Stimulated activated CD4-positive, alpha-beta T cell treated with anti-CD3 and anti-CD28 coated beads, Interleukin-2, amount 100 ng/mL, for 24 hours (primary cell): ENCODE results near the gene PRDX2.
A peak's percentile ranks its signal among the peaks of the same experiment; 100 is the strongest.

Experiments used
- DNase-seq, 2 donors: peaks; one replicate each; pipeline ENCODE4 v3.0.0-alpha.2; 2020

The PRDX2 gene

DNA sequence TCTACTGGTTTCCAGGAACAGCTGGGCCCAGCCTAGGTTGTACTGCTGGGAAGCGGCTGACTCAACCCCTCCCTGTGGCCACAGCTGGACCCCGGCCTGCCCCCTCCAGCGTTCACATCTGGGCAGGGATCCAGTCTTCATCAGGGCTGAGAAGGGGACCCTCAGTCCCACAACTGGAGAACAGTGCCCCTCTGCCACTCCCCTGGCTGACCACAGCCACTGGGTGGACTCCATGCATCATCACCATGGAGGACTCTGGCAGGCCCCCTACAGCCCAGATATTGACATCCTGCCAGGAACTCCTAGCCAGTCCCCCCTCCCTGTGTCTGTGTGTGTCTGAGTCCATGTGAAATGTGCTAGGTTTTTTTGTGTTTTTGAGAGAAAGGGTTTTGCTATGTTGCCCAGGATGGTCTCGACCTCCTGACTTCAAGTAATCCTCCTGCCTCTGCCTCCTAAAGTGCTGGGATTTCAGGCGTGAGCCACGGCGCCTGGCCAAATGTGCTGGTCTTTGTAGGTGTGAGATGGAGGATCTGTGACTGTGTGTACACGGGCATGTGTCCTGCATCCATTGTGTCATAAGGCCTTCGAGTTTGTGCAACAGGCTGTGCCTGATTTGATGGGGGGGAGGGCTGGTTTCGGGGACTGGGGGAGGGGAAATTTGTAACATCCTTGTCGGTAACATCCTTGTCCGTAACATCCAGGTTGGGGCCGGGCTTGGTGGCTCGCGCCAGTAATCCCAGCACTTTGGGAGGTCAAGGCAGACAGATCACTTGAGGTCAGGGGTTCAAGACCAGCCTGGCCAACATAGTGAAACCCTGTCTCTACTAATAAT lies 22.2 kb downstream of the PRDX2 start:
- no peak for DNase-seq

DNA sequence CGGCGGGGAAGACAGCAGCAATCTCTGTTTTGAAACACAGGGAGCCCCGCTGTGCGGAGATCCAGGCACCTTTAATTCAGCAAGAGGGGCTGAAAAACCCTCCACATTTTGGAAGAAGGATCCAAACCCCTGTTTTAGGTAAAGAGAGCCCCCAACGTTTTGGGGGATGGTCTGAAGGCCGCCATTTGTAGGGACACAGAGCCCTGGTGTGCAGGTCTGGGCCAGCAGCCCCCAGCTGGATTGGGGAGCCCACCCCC lies 22.8 kb downstream of the PRDX2 start:
- no peak for DNase-seq

DNA sequence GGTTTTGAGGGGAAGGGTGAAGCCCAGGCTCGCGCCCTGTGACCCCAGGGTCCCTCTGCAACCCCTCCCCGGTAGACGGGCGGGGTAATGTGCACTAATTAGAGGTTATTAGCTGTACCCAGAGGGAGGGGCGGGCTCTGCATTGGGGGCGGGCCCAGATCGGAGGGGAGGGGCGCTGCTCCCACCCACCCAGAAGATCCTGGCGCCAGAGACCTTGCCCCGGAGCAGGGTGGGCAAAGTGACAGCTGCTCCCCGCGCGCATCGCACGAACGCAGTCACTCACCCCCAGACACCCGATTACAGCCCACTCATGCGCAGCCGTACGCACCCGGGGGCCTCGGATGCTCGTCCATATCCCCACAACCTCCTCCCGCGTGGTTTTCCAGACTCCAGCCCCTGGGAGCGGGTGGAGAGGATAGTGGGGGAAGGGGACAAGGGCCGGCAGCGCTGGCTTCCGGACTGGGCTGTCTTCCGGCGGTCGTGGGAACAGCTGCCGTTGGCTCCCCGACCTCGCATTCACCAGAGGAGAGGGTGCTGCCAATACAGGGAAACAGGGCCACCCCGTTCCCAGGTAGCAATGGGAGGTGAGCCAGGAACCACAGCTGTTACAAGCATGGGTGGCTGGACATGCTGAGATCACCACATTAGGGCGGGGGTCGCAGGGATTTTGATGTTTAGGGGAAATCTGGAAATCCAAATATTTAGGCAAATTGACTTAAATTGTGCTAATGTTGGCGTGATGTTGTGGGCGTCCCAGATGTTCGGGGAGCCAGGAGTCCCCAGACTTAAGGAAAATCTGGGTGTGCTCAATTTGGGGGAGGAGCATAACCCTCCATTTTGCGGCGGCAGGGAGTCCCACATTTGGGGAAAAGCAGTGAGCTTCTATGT lies 23.3 kb downstream of the PRDX2 start:
- peak; percentile 48 to 57 for DNase-seq

DNA sequence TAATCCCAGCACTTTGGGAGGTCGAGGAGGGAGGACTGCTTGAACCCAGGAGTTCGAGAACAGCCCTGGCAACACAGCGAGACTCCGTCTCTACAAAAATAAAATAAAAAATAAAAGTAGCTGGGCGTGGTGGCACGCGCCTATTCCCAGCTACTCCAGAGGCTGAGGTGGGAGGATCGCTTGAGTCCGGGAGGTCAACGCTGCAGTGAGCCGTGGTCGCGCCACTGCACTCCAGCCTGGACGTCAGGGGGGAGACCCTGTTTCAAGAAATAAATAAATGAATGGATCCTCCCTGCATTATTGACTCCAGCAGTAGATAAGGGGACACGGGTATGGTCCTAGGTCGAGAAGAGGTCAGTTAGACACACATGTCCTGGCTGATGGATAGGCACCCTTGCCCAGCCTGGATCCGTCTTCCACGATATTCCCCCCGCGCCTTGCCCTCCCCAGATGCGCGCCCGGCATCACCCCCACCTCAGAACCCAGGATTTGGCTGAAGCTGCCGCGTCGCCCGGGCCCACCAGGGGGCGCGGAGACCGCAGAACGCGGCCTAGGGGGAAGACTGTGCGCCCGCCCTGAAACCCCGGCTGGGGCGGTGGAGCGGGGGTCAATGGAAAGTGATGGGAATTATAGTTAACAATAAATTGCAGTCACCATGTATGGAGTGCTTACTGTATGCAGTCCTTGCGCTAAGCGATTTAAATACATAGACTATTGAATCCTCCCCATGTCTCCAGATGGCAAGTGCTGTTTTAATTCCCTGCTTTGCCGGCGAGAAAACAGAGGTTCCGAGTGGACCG lies 24.2 kb downstream of the PRDX2 start:
- peak; percentile 88 to 90 for DNase-seq

DNA sequence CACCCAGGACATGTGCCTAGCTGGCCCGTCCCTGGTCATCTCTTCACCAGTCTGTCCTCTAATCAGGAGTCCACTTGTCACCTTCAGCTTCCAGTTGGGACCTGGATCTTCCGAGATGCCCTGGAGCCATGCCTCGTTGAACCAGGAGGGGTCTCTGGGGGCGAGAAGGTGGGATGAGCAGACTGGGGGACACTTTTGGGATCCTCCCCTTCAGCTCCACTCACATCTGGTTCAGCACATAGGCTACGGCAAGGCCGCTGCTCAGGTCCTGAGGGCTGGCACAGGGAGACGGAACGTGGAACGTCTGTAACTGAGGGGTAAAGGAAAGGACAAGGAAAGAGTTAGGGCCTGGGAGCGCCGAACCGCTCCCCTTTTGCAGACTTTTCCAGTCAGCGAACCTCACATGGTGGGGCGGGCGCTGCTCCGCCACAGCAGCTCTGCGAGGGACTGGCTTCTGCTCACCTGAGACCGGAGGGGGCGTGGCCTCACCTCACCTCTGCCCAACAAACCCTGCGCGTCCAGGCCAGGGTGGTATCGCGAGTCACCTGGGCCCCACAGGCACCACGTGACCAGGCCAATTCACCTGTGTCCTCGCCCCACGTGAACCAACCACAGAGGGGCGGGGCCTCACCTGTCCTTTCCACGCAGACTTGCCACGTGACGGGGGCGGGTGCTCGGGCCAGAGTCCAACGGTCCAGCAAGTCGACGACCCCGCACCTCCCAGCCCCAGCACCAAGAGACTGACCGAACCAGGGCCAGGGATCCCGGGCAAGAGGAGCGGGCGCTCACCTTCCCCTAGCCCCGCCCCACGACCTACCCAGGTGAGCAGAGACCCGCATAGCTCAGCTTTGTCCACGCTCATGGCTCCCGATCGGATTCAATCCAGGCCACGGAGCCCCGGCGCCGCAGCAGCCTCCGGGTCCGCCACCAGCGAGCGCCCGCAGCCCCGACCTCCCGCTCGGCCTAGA lies 26.7 kb downstream of the PRDX2 start, which contains the start of gene HOOK2:
Gene HOOK2 (minus strand): TSS at position 965 of the 968 bp plus-strand sequence. CDS start 103 bp downstream, at position 862.
- DNase-seq, result peak in 1 of 2 donors; percentile 34

DNA sequence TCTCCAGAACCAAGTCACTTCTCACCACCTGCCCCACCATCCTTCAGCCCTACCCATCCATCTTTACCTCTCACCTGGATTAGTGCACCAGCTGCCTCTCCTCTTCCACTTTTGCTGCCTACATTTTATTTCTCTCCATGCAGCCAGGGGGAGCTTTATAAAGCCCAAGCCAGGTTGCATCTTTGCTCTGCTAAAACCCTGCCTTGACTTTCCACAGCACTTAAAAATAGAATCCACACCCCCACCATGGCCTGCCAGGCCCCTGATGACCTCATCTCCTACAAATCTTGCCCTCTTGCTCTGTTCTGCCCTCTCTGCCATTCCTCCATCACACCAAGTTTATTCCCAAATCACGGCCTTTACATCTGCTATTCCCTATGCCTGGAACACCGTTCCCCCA lies 28.0 kb downstream of the PRDX2 start:
- DNase-seq, result no peak

DNA sequence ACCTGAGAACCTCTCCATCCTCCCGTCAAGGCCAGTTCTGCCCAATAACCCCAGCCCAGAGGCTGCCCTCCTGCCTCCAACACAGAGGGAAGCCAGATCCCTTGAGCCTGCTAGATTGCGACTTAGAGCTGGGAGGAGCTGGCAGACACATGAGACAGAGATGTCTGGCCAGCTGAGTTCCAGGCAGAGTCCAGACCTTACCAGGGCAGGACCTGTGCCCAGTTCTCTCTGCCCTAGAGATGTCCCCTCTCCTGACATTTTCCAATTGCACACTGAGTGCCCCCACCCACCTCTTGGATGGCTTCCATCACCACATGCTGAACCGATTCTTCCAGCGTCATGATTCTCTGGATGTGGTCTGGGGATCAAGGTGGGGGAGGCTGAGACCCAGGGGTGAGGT lies 29.3 kb downstream of the PRDX2 start:
- no peak for DNase-seq

DNA sequence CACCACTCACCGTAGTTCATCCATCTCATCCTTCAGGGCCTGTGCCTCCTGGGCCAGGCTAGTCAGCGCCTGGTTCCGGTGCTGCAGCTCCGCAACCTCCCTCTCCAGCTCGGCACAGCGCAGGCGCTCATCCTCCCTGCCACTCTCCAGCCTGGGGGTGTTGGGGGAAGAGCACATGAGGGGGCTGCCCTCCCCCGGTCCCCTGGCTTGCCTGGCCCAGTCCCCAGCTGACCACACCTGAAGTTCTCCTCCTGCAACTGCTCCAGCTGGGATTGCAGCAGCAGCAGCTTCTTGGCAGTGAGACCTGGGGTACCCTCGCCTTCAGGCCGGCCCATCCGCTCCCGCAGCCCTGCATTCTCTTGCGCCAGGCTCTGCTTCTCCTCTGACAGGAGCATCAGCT lies 30.7 kb downstream of the PRDX2 start:
- DNase-seq, result no peak

DNA sequence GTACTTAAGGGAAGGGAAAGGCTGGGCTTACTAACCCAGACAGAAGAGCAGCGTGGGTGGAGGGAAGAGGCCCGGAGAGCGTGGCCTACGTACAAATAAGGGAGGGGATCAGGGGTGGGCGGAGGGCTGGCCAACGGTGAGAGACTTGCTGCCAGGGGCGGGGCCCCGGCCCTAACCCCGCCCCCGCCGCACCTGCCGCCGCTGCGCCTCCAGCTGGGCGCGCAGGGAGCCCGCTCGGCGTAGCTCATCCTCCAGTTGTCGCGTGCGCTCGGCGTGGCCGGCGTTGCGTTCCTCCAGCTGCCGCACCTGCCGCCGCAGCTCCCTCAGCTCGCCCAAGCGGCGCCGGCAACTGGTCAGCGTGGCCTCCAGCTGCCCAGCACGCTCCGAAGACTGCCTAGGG lies 31.9 kb downstream of the PRDX2 start:
- DNase-seq, result peak; percentile 65 to 69

DNA sequence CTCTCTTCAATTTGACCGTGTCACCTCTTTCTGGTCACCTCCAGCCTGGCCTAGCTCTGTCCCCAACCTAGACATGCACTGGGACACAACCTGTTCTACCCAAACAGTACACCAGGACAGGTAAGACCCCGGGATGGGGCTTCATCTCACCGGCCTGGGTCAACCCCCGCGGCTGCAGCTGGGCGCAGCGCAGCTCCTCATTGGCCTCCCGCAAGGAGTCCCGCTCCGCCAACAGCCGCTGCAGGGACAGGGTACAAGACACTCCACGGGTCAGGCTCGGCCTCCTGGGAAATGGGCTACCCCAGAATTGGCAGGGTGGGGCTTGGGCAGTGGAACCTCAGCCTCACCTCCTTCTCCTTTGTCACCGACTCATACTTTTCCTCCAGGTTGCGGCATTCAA lies 33.9 kb downstream of the PRDX2 start:
- no peak for DNase-seq

DNA sequence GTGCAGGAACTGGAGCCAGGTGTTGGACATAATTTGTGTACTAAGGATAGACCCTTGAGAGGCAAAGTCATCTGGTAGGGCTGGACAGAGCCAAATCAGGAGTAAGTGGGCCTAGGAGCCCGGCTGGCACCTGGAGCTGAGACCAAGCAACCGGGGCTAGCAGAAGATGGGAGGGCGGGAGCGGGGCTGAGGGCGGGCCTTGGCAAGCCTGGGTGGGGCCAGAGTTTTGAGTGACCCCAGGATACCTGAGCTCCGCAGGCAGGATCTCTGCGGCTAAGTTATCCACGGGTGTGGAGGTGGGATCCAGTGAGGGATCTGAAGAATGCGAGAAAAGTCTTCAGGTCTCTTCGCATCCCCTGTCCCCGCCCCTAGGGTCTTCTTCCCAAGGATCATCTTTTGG lies 34.5 kb downstream of the PRDX2 start:
- no peak for DNase-seq

DNA sequence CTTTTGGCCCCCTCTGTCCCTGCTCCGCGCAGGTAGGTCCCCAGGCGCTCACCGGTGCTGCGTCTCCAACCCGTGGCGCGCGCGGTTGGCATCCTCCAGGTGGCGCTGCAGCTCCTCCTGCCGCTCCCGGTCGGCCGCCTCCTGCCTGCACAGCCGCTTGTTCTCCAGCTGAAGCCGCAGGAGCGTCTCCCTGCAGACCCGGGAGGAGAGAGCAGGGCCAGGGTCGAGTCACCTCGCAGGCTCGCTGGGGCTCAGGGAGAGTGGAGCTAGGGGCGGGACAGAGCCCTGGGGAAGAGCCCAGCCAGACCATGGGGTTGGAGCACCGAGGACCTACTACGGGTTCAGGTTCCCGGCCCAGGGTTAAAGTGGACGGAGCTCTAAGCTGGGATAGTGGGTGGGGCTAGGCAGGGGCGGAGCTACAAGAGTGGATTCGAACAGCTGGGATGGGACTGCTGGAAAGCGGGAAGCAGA lies 35.5 kb downstream of the PRDX2 start:
- DNase-seq, result peak in 1 of 2 donors; percentile 83

DNA sequence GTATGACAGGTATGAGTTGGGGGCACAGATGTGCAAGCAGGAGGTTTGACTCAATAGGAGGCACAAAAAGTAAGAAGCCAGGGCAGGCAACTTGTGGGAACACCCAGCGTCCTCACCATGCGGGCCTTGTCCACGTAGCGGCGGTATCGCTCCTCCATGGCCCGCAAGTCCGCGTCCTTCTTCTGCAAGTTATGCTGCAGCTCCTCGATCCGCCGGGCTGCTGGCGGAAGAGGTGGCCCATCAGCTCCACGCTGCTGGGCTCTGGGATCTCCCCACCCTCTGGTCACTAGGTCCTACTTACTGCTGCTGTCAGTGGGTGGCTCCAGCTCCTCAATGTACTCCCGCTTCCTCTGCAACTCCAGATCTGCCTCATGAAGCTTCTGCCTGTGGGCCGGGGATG lies 36.9 kb downstream of the PRDX2 start:
- no peak for DNase-seq

DNA sequence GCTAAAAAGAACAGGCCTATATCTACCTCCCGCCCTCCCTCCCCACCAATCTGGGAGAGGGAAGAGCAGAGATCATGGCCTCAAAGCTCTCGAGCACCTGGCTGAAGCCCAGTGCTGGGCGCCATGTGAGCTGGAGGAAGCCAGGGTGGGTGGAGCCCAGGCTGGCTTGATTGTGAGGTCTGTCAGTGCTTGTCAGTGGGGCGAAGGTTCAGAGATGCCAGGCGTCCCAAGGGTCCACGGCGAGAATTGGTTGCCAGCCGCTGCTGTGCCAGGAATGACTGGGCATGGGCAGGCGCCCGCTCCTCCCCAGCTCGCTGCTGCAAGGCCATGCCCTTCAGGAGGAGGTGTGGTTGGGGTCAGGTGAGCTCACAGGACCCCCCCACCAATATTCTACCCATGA lies 38.5 kb downstream of the PRDX2 start:
- DNase-seq, result no peak

DNA sequence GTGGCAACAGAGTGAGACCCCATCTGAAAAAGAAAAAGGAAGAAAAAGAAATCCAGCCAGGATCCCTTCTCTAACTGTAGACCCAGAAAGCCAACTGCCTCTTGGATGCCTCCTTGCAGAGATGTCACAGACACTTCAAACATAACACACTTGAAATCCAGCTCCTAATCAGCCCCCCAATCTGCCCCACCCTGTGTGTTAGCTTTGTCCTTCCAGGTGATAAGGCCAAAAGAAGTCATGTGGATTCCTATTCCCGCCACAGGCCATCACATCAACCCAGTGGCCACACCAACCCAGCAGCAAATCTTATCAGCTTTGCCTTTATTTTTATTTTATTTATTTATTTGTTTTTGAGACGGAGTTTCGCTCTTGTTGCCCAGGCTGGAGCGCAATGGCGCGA lies 41.9 kb downstream of the PRDX2 start:
- DNase-seq, result no peak

DNA sequence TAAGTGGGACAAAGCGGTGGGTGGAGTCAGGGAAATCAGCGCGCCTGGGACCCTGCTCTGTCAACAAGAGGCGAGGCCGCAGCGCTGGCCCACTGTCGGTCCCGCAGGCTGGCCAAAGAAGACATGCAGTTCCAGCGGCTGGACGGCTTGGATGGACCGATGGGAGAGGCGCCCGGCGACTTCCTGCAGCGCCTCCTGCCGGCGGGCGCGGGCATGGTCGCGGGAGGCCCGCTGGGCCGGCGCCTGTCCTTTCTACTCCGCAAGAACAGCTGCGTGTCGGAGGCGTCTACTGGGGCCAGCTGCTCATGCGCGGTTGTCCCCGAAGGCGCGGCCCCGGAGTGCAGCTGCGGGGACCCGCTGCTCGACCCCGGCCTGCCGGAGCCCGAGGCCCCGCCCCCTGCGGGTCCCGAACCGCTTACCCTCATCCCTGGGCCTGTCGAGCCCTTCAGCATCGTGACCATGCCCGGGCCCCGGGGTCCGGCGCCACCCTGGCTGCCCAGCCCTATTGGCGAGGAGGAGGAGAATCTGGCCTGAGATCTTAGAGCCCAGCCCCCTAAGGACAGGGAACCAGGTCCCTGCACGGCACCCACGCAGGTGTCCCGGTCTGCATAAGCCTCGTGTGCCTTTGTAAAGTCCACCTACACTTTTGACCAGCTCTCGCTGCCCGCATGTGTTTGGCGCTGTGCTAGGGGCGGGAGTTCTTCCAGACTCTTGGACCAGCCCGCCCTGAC lies 43.9 kb downstream of the PRDX2 start:
- peak; percentile 71 to 79 for DNase-seq

DNA sequence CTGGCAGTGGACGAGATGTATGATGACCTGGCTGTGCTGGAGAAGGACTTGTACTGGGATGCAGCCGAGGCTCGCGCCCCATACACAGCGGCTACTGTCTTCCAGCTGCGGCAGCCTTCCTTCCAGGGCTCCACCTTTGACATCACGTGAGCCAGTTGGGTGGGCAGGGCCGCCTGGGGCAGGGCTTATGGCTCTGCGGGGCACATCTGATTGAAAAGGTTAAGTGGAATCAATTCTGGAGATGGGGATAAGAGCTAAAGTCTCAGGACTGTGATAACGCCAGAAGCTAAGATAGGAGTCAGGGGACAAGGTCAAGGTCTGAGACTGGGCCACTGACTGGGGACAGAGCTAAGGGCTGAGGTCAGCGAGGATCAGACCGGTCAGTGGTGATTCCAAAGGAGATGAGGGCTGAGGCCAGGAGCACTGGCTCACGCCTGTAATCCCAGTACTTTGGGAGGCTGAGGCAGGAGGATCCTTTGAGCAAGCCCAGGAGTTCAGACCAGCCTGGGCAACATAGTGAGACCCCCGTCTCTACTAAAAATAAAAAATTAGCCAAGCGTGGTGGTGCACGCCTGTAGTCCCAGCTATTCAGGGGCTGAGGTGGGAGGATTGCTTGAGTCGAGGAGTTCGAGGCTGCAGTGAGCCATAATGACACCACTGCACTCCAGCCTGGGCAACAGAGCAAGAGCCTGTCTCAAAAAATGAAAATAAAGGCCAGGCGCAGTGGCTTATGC lies 45.3 kb downstream of the PRDX2 start:
- no peak for DNase-seq

DNA sequence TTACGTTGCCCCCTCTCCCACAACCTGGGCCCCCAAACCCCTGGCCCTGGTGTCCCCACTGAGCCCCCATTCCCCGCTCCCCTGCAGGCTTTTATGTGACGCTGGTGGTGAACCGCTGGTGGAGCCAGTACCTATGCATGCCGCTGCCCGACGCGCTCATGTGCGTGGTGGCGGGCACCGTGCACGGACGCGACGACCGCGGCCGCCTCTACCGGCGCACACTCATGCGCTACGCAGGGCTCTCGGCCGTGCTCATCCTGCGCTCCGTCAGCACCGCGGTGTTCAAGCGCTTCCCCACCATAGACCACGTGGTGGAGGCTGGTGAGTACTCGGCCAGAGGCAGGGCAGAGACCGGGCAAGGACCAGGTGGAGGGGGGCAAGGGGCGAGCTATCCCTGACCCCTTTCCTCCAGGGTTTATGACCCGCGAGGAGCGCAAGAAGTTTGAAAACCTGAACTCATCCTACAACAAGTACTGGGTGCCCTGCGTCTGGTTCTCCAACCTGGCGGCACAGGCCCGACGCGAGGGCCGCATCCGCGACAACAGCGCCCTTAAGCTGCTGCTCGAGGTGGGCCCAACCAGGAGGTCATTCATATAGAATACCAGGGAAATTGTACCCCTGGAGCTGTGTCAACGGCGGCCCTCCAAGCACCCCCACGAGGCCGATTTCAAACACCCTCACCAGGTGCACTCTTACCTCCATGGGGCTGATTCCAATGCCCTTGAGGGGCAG lies 47.0 kb downstream of the PRDX2 start:
- no peak for DNase-seq

DNA sequence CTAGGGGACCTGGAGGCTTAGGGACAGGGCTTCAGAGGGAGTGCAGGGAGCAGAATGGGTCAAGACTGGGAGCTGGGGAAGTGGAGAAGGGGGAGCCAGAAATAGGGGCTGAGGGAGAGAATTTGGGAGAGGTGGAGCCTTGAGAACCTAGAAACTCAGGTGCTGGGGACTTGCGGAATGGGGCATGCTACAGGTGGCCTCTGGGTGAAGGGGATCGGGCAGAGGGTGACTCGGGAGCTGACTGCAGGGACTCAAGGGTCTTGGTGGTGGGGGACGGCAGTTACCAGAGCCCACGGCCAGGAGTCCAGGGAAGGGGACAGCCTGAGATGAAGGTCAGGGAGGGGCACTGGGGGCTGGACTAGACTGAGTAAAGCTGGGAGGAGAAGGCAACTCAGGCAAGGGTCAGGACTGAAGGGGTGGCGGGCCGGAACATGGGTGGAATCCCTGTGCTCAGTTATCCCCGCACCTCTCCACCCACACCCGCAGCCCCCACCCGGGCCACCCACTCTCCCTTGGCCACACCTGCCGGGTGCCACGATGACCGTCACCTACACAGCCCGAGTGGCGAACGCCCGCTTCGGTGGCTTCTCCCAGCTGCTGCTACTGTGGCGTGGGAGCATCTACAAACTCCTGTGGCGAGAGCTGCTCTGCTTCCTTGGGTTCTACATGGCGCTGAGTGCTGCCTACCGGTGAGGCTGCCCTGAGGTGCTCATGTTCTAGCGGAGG lies 49.4 kb downstream of the PRDX2 start:
- DNase-seq, result no peak
